Measurements from ENCODE around the gene LAPTM4A. TPM values are rescaled to one million over a fixed set of nuclear protein-coding genes. Genes with fewer than 3 reads are reported as not detected.
"Not testable (repeated sequence)": the region's sequence is repeated elsewhere in the genome, so short reads cannot be mapped to it uniquely, and the experiment has no call there.

Gene LAPTM4A
- total RNA-seq, 1 donor from 2014 or later: 242 TPM

DNA sequence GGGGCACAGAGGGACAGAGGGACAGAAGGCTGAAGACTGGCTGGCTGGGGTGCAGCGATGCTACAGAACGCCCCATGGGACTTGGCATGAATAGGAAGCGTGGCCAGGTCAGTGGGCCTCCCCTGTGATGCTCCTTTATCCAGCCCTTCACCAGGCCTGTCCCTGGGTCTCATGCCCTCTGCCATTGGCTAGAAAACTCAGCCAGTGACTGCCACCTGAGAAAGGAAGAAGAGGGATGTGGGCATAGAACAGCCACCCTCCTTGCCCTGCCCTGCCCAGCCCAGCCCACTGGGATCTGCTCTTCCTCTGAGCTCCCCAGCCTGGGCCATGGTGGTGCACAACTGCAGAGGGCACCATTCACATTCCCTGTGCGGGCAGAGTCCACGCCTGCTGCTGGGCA is 10.5 kb upstream of the LAPTM4A start:
- DNase-seq (ENCODE audit: missing footprints): no peak
- ATAC-seq: no peak
- intact Hi-C loops (cut with DNase I): no loop called here

DNA sequence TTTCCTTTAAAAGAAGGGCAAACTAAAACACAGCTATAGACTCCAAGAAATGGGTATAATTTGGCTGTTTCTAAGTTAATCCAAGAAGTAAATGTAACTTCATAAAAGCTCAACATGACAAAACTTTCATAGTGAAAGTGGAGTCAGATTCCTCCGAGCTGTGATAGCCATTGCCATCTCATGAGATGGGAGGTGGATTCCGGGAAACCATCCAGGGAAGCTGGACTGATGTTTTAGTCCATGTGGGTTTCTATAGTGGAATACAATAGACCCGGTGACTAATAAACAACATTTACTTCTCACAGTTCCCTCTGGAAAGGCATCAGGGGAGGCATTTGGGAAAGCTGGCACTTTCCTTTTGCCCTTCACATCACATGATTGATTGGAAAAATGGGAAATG is 10.0 kb upstream of the LAPTM4A start:
- no peak for DNase-seq (ENCODE audit: missing footprints)
- no peak for ATAC-seq
- intact Hi-C loops (cut with DNase I): no loop called here

DNA sequence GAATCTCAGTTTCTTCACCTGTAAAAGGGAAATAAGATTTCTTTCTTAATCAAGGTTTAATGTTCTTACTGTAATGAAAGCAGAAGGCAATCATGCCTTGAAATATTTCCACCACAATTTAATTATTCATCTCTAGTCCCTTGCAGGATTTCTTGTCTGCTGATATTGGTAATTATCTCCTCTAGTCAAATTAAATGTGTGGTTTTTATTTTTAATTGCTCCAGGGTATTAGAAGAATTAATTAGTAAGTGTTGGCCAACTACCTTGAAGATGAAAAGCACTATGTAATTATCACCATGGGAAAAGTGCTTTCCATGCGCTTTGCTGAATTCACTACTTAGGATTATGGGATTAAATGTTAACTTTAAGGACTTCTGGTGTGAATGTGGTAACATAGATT is 8.7 kb upstream of the LAPTM4A start:
- intact Hi-C loops (cut with DNase I): no loop called here
- DNase-seq (ENCODE audit: missing footprints): no peak
- ATAC-seq: no peak

DNA sequence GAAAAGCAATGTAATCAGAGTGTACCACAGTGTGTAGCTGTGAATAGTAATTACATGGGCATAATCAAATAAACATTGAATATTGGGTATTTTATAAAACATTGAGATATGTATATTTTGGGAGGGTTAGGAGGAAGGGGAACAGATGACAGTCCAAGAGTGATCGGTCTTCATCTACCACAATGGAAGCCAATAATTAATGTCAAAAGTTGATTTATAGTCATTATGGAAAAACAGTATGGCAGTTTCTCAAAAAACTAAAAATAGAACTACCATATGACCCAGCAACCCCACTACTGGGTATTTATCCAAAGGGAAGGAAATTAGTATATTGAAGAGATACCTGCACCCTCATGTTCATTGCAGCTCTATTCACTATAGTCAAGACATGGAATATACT is 5.8 kb upstream of the LAPTM4A start:
- DNase-seq (ENCODE audit: missing footprints): no peak
- ATAC-seq: no peak
- intact Hi-C loops (cut with DNase I): no loop called here

DNA sequence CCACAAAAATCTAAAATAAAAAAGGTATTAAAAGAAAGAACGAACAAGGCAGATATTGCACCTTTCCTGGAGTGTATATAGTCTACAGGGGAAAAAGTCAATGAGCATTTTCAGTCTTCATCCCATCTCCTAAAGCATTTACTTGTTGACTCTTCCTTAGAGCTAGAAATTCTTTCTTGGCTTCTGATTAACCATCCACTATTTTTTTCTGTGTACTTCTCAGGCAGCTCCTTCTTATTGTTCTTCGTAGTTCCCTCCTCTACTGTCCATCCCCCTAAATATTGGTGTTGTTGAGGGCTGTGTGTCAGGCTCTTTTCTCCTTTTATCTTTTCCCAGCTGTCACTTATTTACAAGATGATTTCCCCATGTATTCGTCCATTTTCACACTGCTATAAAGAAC is 3.5 kb upstream of the LAPTM4A start:
- intact Hi-C loops (cut with DNase I): no loop called here
- no peak for ATAC-seq

DNA sequence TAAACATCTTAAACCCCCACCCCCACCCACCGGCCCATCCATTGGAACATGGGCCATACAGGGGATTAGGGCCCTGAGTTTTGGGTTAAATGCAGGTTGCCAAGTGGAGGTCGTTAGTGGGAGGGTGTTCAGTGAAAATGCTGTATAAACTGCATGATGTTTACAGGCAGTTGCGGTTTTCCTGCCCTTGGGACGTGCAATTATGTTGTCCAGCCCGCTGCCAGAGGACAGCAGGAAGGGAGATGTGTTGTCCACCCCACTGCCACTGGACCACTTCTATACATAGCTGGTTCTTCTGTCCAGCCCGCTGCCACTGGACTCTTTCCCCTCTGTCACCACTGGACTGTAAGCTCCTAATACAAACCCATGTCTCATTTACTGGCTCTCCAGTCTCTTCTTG is 2.7 kb upstream of the LAPTM4A start:
- intact Hi-C loops (cut with DNase I): no loop called here
- no peak for DNase-seq (ENCODE audit: missing footprints)
- ATAC-seq: no peak

More for the DNA sequence above, 3.5 kb upstream of the LAPTM4A start:
- DNase-seq (ENCODE audit: missing footprints): no peak

DNA sequence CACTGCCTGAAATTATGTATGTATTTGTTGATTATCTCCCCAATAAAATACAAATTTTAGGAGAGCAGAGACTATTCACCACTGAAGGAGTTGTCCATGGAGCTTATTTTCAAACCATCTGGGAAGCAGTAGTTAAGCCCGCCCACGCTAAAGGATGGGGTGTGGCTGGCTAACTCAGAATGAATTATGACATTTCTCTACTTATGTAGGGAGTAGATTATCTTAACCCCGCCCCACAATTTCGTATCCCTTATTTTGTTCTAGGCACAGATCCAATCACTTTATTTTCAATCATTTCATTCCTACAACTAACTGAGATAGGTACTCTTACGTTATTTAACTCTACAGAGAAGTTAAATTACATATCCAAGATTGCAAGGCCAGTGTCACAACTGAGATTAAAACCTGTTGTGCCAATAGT is 1.4 kb upstream of the LAPTM4A start:
- DNase-seq (ENCODE audit: missing footprints): peak; percentile 80
- ATAC-seq: peak; percentile 27
- intact Hi-C loops (cut with DNase I): loop anchor here (2.0 kb wide), 2 partner anchors 18 to 38 kb away; no protein-coding TSS in a partner anchor

DNA sequence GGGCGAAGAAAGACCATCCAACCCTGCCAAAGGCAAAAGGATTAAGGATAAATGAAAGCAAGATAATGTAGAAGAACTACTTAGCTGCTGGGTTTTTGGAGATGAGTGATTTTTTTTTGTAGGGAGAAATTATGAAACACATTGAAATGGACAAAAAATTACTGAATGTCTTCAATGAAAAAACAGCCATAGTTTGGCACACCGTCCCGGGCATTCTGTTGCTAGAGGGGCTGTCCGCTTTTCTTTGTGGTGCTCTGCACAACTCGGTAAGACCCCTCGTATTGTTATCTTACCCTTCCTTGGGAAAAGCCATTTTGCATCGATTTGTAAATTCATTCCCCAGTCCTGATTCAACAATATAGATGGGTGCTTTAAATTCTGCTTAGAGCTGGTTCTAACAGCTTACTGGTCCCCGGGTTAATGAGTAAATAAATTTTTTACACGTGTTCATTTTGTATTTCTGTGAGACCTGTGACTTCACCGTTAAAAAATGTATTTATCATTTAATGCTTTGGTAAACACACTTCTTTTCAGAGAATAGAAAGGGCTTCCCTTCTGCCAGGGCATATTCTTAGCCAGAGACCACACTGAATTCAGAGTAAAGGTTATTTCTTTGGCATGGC is 912 bp upstream of the LAPTM4A start:
- intact Hi-C loops (cut with DNase I): loop anchor here (2.0 kb wide), 2 partner anchors 18 to 38 kb away; no protein-coding TSS in a partner anchor
- DNase-seq (ENCODE audit: missing footprints) (no peak), ATAC-seq (no peak)

DNA sequence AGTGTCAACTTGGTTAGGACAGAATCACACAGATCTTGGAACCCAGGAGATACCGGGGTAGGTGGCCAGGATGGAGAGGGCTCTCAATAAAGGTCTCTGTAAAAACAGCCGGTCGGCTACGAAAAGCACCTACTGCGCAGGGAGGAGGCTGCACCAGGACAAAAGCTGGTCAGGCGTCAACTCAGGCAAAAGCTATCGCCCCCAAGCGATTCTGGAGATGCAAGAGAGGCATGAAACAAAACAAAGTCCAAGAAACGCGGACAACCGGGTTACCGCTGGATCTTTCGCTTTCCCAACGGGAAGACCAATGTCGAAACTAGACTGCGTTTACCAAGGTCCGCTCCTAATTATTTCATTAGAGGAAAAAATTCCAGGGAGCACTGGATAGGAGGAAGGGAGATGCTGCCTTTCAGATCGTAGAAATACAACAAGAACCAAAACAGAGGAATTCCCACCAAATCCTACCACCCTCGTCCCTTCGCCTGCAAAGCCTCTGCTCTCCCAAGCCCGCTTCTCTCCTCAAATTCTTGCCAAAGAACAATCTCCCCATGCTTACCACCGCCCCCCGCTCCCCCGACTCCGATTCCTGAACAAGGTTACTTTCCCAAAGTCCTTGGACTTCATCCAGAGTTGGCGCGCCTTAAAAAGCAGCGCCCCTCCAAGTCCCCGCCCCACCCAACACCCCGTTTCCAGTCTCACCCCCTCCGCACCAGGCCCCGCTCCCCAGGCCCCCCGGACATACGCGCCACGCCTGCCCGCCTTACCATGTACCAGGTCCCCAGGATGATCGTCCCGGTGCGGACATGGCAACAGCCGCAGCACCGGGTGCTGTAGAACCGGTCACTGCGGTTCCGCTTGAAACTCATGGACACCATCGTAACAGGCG is 539 bp downstream of the LAPTM4A start:
- peak; percentile 15 for ATAC-seq
- intact Hi-C loops (cut with DNase I): loop anchor here (2.0 kb wide), 1 partner anchor 40 kb away; no protein-coding TSS in a partner anchor
- DNase-seq (ENCODE audit: missing footprints): no peak

DNA sequence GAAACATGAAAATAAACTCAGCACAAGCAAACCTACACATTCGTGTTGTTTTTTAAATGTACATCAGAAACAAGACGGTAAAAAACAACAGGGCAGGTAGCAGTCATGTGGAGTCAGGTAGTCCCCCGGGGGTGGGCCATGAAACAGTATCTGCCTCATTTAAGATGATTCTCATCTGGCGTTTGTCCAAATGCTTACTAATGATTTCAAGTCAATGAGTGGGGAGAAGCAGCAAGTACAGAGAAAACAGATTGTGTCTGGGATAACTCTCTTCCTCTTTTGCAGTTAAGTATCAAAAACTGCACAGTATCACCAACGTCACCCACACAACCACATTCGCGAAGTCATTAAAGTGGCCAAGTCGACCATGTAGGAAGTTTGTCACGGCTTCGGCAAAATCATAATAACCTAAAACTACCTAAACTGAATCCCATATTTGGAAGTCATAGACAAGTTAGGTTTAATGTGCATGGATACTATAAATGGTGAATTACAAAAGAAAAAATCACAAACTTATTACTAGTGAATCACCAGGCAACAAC is 1.3 kb downstream of the LAPTM4A start:
- ATAC-seq: no peak
- no peak for DNase-seq (ENCODE audit: missing footprints)
- intact Hi-C loops (cut with DNase I): loop anchor here (2.0 kb wide), 1 partner anchor 41 kb away; no protein-coding TSS in a partner anchor

DNA sequence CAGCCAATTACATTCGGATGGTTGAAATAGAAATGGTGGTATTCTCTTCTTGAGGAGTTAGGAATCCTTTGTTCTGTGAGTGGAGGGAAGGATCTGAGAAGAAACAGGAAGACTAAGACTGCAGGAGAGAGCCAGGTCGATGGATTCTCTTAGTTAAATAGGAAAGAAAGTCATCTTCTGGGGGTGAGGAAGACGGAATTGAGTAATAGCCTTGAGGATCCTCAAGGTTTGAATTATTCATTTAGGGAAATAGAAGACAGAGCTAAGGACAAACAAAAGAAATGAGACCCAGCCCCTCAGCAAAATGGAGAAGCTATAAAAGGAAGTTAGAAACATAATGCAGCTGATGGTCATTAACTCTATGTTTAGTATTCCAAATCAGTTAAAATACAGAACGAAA is 1.8 kb downstream of the LAPTM4A start:
- DNase-seq (ENCODE audit: missing footprints) (no peak), ATAC-seq (no peak)
- intact Hi-C loops (cut with DNase I): loop anchor here (2.0 kb wide), 2 partner anchors 15 to 41 kb away; no protein-coding TSS in a partner anchor

DNA sequence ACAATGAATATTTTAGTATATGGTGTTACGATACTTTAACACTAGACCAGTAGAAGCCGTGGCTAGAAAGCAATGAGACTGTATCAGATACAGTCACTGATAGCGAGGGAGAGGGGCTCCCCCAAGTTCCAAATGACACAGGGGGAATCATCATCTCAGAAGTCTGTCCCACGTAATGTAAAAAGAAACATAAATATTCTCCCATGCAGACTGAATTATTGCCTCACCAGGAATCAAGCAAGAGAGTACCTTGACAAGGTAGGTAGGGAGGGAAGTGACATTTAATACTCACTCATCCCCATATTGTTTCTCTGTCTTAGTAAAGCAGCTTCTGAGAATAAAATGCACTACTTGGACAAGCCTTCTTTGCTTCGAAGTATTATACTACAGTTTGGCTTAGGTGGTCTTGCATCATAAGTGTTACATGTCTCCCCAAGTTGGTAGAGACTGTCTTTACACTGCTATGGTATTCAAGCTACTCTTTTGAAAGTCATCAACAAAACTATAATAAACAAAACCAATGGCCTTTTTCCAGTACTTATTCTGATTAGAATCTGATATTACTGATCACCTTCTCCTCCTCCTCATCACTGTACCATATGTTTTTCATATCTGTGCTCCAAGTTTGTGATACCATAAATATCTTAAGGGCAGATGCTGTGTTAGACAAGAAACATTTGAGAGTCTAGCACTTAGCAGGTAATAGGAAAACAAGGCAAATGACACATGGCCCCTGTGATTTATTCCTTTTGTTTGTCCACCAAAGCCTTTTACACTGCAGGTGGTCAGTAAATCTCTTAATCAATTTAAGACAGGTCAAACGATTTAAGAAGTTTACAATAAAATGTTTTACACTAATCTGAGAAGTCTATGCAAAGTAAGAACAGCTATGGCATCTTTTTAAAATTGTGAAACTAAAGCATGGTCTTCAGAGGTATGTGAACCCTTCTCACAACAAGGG is 2.7 kb downstream of the LAPTM4A start:
- intact Hi-C loops (cut with DNase I): loop anchor here (2.0 kb wide), 1 partner anchor 14 kb away; no protein-coding TSS in a partner anchor
- no peak for ATAC-seq
- DNase-seq (ENCODE audit: missing footprints): no peak

DNA sequence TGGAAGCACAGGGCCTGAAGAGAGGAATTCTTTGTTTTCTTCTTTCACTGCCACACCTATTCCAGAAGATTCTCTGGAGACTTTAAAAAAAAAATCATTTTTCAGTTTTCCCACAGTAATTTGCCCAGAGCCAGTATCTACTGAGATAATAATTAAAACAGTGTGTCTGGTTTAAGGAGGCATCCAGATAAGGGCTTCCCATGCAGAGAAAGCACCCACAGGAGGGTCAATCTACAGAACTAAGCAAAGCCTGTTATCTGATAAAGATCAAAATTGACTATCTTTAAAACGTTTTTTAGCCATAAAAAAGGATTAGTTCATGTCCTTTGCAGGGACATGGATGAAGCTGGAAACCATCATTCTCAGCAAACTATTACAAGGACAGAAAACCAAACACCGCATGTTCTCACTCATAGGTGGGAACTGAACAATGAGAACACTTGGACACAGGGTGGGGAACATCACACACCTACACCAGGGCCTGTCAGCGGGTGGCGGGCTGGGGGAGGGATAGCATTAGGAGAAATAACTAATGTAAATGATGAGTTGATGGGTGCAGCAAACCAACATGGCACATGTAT is 5.6 kb downstream of the LAPTM4A start:
- ATAC-seq; DNase-seq (ENCODE audit: missing footprints); intact Hi-C loops (cut with DNase I): not testable (repeated sequence)

DNA sequence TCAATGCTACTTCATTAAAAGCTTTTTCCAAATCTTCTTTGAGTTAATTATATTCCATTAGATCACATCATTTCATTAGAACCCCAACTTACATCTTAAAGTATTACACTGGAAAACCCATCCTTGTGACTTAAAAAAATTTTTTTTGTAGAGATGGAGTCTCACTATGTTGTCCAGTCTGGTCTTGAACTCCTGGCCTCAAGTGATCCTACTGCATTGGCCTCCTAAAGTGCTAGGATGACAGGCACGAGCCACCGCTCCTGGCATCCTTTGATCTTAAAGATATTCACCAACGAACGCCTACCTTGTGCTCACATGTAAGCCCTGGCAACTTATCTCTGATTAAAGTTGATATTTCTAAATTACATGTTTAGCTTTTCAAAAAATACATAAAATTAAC is 6.7 kb downstream of the LAPTM4A start:
- no peak for ATAC-seq
- no peak for DNase-seq (ENCODE audit: missing footprints)
- intact Hi-C loops (cut with DNase I): no loop called here

DNA sequence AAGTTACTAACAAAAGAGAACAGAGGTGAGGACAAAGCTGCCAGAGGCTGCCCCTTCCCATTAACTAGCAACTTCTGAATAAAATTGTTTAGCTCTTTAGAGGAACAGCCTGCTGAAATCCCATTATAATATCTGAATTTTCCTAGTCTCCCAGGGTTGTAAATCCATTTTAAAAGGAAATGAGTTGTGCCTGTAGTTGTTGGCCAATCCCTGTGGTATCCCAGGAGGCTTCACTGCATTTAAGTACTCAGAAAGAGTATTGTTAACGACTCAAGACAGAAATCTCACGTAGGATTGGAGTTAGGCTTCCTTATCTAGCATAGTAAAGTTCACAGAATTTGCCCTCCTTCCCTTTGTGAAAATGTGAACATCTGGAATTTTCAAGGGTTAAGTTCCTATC is 8.9 kb downstream of the LAPTM4A start:
- ATAC-seq: no peak
- intact Hi-C loops (cut with DNase I): no loop called here

DNA sequence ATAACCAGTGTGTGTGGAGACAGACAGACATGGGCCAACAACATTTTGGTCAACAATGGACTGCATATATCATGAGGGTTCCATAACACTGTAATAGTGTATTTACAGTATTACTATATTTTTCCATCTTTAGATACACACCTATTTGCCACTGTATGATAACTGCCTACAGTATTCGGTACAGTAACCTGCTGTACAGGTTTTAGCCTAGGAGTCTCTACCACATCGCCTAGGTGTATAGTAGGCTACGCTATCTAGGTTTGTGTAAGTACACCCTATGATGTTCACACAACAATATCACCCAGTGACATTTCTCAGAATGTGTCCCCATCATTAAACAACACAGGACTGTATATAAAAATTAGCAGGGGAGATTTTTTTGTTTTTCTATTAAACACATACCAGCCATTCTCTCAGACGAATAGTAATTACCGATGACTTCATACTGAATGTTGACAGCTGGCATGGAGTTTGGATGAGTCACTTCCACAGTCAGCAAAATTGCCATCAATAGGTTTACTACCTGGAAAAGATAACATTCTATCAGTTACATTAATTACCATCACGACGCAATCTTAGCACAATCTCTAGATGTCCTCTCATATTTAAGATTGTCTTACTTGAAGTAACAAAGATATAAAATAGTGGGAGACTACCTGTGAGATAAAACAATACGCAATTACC is 10.8 kb downstream of the LAPTM4A start:
- intact Hi-C loops (cut with DNase I): no loop called here
- no peak for DNase-seq (ENCODE audit: missing footprints)
- no peak for ATAC-seq

More for the DNA sequence above, 8.9 kb downstream of the LAPTM4A start:
- DNase-seq (ENCODE audit: missing footprints): no peak

DNA sequence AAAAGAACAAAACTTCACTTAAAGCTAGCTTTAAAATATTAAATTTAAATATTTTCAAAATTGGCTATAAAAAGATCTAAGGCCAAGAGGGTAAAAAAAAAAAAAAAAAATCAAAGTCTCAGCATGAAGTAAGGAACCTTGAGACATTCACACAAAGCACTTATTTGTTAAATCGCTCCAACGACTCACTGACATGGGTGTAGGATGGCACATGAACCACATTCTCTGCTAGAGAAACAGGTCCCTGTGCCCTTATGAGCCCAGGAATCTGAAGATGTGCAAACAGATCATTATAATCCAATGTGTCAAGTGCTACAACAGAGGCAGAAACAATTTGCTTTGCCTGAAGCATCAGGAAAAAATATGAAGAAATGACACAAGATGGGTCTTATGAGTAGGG is 13.8 kb downstream of the LAPTM4A start:
- DNase-seq (ENCODE audit: missing footprints) (no peak), ATAC-seq (no peak)
- intact Hi-C loops (cut with DNase I): no loop called here

Data from Right ventricle myocardium inferior (tissue), 1 donor.